ENCODE data around the gene NFAM1.

DNA sequence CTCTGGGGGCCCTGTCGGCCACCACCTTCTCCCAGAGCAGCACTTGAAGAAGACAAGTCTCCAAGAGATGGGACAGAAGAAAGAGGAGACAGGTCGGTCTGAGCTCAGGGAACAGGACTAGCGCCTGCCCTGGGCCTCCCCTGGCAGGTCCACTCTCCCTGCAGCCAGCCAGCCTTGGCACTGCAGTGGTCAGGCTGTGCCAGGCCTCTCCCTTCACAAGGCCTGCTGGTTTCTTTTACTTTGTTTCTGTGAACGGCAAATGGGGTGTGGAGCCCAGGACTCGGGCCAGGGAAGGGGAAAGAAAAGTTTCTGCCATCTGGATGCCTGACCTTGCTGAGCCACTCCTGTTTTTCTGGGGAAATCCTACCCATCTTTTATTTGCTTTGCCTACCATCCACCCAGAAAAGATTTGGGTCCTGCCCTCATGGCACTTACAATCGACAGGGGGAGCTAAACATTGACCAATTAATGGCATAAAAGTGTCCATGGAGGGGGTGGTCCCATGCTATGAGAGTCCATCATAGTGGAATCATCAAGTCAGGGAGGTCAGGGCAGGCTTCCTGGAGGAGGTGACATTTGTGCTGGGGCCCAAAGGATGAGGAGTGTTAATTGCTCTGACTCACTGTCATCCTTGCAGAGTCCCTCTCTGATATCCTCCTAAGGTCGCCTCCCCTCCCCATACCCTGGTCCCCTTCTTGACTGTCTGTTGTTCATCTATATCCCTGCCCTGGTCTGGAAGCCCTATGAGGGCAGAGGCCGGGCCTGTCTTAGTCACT is 65.2 kb downstream of the NFAM1 start:
- TF ChIP-seq, protein P1, sequence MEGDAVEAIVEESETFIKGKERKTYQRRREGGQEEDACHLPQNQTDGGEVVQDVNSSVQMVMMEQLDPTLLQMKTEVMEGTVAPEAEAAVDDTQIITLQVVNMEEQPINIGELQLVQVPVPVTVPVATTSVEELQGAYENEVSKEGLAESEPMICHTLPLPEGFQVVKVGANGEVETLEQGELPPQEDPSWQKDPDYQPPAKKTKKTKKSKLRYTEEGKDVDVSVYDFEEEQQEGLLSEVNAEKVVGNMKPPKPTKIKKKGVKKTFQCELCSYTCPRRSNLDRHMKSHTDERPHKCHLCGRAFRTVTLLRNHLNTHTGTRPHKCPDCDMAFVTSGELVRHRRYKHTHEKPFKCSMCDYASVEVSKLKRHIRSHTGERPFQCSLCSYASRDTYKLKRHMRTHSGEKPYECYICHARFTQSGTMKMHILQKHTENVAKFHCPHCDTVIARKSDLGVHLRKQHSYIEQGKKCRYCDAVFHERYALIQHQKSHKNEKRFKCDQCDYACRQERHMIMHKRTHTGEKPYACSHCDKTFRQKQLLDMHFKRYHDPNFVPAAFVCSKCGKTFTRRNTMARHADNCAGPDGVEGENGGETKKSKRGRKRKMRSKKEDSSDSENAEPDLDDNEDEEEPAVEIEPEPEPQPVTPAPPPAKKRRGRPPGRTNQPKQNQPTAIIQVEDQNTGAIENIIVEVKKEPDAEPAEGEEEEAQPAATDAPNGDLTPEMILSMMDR (IDR thresholded peaks at IDR 0.05): no peak
- no peak for TF ChIP-seq RFX5 (IDR thresholded peaks at IDR 0.05; ENCODE audit: low read length)
- TF ChIP-seq TAF1 (IDR thresholded peaks at IDR 0.05; ENCODE audit: borderline replicate concordance, low read depth, low read length): no peak
- TF ChIP-seq, protein P2, sequence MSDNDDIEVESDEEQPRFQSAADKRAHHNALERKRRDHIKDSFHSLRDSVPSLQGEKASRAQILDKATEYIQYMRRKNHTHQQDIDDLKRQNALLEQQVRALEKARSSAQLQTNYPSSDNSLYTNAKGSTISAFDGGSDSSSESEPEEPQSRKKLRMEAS (IDR thresholded peaks at IDR 0.05; ENCODE audit: low read depth): no peak
- no peak for TF ChIP-seq RXRA (IDR thresholded peaks at IDR 0.05; ENCODE audit: borderline replicate concordance, low read depth)
- TF ChIP-seq YY1 (IDR thresholded peaks at IDR 0.05; ENCODE audit: low read depth): no peak

Measured in SK-N-SH (cell line).